DND-41 (cell line): ENCODE measurements around the gene P3H1.
"Not testable (repeated sequence)": the region's sequence is repeated elsewhere in the genome, so short reads cannot be mapped to it uniquely, and the experiment has no call there.

ENCODE experiments used
- ATAC-seq: fragments of 200-7000 bp; cut with Tn5 transposase; 3 replicates; pipeline ENCODE4 v1.9.1; 2021; ENCODE audit warnings: low read depth; ENCODE audit not compliant: insufficient read depth
- DNase-seq: peaks from one replicate; pipeline ENCODE4 v3.0.0-alpha.2; 2020
- H2AFZ ChIP-seq: 2 replicates; pipeline ENCODE4 v1.6.0; 2012; ENCODE audit warnings: low read depth, low read length
- H3K27ac ChIP-seq: 2 replicates; pipeline ENCODE4 v1.5.1; 2012; ENCODE audit warnings: low read length, inconsistent platforms
- H3K27me3 ChIP-seq: fragments of 200-600 bp; sonication (generic); 2 replicates; pipeline ENCODE4 v1.6.0; 2012; ENCODE audit warnings: low read length, mild to moderate bottlenecking, inconsistent platforms; ENCODE audit not compliant: insufficient read depth, poor library complexity
- H3K36me3 ChIP-seq: 2 replicates; pipeline ENCODE4 v1.5.1; 2012; ENCODE audit warnings: low read length, inconsistent platforms; ENCODE audit not compliant: insufficient read depth
- H3K4me1 ChIP-seq: 2 replicates; pipeline ENCODE4 v1.5.1; 2012; ENCODE audit warnings: mild to moderate bottlenecking, low read length; ENCODE audit not compliant: insufficient read depth
- H3K4me2 ChIP-seq: 2 replicates; pipeline ENCODE4 v1.6.0; 2012; ENCODE audit warnings: mild to moderate bottlenecking, moderate library complexity, low read length, inconsistent platforms; ENCODE audit not compliant: insufficient read depth
- H3K4me3 ChIP-seq, 2 experiments: fragments of 200-600 bp in 1 of 2; shearing (Covaris generic) in 1 of 2; 2 replicates each; pipeline ENCODE4 v1.5.1; 2012 to 2016; ENCODE audit warnings: inconsistent platforms in 2 of 2, low read length in 2 of 2, mild to moderate bottlenecking in 2 of 2, low read depth in 1 of 2, moderate library complexity in 1 of 2
- H3K79me2 ChIP-seq: 2 replicates; pipeline ENCODE4 v1.6.0; 2012; ENCODE audit warnings: low read length, inconsistent platforms; ENCODE audit not compliant: insufficient read depth
- H3K9ac ChIP-seq: 2 replicates; pipeline ENCODE4 v1.6.0; 2012; ENCODE audit warnings: low read depth, mild to moderate bottlenecking, inconsistent platforms, low read length, moderate library complexity
- H3K9me3 ChIP-seq: 2 replicates; pipeline ENCODE4 v1.5.1; 2012; ENCODE audit warnings: low read length, moderate library complexity, mild to moderate bottlenecking, inconsistent platforms; ENCODE audit not compliant: insufficient read depth, severe bottlenecking
- H4K20me1 ChIP-seq: 2 replicates; pipeline ENCODE4 v1.6.0; 2012; ENCODE audit warnings: low read length; ENCODE audit not compliant: insufficient read depth
- EZH2 ChIP-seq: IDR thresholded peaks from 3 replicates; pipeline ENCODE4 v1.6.1; 2012; ENCODE audit warnings: borderline replicate concordance, low read depth, mild to moderate bottlenecking, moderate library complexity, low read length, inconsistent platforms; ENCODE audit not compliant: severe bottlenecking
- TF ChIP-seq, protein P1 (sequence below): IDR thresholded peaks from 2 replicates; pipeline ENCODE4 v1.5.1; 2012; ENCODE audit warnings: borderline replicate concordance, low read length, moderate library complexity, mild to moderate bottlenecking; ENCODE audit not compliant: poor library complexity, severe bottlenecking; ENCODE audit errors: extremely low read depth

Gene P3H1

DNA sequence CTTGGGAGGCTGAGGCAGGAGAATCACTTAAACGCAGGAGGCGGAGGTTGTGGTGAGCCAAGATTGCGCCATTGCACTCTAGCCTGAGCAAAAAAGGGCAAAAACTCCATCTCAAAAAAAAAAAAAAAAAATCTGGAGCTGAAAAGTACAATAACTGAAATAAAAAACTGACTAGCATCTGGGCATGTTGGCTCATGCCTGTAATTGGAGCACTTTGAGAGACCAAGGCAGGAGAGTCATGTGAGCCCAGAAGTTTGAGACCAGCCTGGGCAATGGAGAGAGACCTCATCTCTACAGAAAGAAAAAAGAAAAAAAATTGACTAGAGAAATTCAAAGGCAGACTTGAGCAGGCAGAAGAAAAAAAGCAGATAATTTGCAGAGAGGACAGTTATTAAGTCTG is 44.9 kb downstream of the P3H1 start:
- ATAC-seq: no peak
- no peak for DNase-seq
- no peaks in the 10 kb centered on the region for H3K27me3 ChIP-seq
- H3K27ac ChIP-seq: no peak overlapping the region
- H3K9me3 ChIP-seq: no peaks in the 10 kb centered on the region
- no peak for TF ChIP-seq EZH2
- TF ChIP-seq, protein P1, sequence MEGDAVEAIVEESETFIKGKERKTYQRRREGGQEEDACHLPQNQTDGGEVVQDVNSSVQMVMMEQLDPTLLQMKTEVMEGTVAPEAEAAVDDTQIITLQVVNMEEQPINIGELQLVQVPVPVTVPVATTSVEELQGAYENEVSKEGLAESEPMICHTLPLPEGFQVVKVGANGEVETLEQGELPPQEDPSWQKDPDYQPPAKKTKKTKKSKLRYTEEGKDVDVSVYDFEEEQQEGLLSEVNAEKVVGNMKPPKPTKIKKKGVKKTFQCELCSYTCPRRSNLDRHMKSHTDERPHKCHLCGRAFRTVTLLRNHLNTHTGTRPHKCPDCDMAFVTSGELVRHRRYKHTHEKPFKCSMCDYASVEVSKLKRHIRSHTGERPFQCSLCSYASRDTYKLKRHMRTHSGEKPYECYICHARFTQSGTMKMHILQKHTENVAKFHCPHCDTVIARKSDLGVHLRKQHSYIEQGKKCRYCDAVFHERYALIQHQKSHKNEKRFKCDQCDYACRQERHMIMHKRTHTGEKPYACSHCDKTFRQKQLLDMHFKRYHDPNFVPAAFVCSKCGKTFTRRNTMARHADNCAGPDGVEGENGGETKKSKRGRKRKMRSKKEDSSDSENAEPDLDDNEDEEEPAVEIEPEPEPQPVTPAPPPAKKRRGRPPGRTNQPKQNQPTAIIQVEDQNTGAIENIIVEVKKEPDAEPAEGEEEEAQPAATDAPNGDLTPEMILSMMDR: no peak
- H3K36me3 ChIP-seq: peaks cover 19% of the 10 kb centered on the region
- no peaks in the 10 kb centered on the region for H3K79me2 ChIP-seq
- H3K4me2 ChIP-seq: no peak overlapping the region
- no peak overlapping the region for H2AFZ ChIP-seq
- no peaks in the 10 kb centered on the region for H3K4me1 ChIP-seq
- H4K20me1 ChIP-seq: peaks cover 2% of the 10 kb centered on the region; the same call in 1 of the 2 replicates
- no peak overlapping the region for H3K9ac ChIP-seq
- no peak overlapping the region for H3K4me3 ChIP-seq

DNA sequence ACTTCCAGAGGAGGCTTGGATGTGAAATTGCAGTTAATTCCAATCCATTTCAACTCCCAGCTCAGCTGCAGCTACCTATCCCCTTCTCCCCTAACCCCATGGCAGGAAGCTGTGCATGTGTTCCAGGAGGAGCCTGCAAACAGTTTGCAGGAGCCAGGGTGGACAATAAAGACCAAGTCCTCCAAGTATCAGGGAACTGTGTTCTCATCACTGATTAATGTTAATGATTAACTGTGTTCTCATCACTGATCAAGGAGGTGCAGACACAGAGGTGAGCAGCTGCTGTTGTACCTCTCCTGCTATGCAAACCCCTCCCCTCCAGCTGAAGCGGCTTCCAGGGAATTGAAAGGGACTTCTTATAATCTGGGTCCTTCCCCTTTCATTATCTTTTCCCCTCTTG is 46.0 kb downstream of the P3H1 start:
- DNase-seq (no peak), ATAC-seq (no peak)
- TF ChIP-seq EZH2: no peak
- TF ChIP-seq, protein P1: no peak
- no peaks in the 10 kb centered on the region for H3K9me3 ChIP-seq
- H3K4me2 ChIP-seq: no peak overlapping the region
- no peak overlapping the region for H2AFZ ChIP-seq
- no peaks in the 10 kb centered on the region for H3K27me3 ChIP-seq
- H3K4me3 ChIP-seq: no peak overlapping the region
- peaks cover 21% of the 10 kb centered on the region for H3K36me3 ChIP-seq
- no peaks in the 10 kb centered on the region for H3K4me1 ChIP-seq
- H3K27ac ChIP-seq: no peak overlapping the region
- H3K79me2 ChIP-seq: no peaks in the 10 kb centered on the region
- peaks cover 4% of the 10 kb centered on the region; the same call in 1 of the 2 replicates for H4K20me1 ChIP-seq
- no peak overlapping the region for H3K9ac ChIP-seq

DNA sequence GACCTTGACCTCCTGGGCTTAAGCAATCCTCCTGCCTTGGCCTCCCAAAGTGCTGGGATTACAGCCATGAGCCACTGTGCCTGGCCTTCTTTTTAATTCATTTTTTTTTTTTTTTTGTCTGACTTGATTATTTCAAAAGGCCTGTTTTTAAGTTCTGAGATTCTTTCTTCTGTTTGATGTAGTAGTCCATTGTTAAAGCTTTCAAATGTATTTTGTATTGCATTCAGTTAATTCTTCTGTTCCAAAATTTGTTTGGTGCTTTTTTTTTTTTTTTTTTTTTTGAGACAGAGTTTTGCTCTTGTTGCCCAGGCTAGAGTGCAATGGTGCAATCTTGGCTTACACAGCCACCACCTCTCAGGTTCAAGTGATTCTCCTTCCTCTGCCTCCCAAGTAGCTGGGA is 52.4 kb downstream of the P3H1 start:
- not testable (repeated sequence) for H3K4me3 ChIP-seq, ATAC-seq, H2AFZ ChIP-seq, H3K9ac ChIP-seq, DNase-seq, H3K27me3 ChIP-seq, H3K9me3 ChIP-seq, H4K20me1 ChIP-seq, H3K27ac ChIP-seq, H3K4me1 ChIP-seq, H3K4me2 ChIP-seq
- H3K79me2 ChIP-seq: peaks cover 36% of the 10 kb centered on the region
- H3K36me3 ChIP-seq: peaks cover 80% of the 10 kb centered on the region

DNA sequence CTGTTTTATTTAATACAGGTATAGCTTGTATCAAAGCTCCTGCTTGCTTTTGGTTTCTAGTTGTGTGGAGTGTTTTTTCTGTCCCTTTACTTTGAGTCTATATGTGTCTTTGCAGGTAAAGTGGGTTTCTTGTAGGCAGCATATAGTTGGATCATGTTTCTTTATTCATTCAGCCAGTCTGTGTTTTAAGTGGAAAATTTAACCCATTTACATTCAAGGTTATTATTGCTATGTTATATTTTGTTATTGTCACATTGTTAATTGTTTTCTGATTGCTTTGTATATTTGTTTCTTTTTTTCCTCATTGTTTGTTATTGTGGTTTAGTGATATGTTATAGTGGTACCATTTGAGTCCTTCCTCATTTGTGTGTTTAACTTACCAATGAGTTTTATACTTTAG is 53.5 kb downstream of the P3H1 start:
- no peak for DNase-seq
- no peak overlapping the region for H3K4me3 ChIP-seq
- no peak overlapping the region for H3K27ac ChIP-seq
- no peaks in the 10 kb centered on the region for H3K27me3 ChIP-seq
- TF ChIP-seq, protein P1: no peak
- TF ChIP-seq EZH2: no peak
- no peak overlapping the region for H2AFZ ChIP-seq
- H3K9me3 ChIP-seq: peaks cover 5% of the 10 kb centered on the region
- ATAC-seq: no peak
- no peak overlapping the region for H3K9ac ChIP-seq
- H3K4me2 ChIP-seq: no peak overlapping the region
- H3K79me2 ChIP-seq: peaks cover 44% of the 10 kb centered on the region
- H3K36me3 ChIP-seq: peaks cover 81% of the 10 kb centered on the region
- H3K4me1 ChIP-seq: no peaks in the 10 kb centered on the region
- peaks cover 8% of the 10 kb centered on the region; the same call in 1 of the 2 replicates for H4K20me1 ChIP-seq

DNA sequence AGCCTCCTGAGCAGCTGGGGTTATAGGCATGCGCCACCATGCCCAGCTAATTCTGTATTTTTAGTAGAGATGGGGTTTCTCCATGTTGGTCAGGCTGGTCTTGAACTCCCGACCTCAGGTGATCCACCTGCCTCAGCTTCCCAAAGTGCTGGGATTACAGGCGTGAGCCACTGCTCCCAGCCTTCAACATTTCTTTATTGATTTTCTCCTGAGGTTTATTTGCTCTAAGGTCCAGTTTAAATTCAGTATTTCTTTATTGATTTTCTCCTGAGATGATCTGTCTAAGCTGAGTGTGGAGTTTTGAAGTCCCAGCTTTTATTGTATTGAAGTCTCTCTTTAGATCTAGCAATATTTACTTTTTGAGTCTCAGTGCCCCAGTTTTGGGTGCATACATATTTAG is 54.0 kb downstream of the P3H1 start:
- peaks cover 48% of the 10 kb centered on the region for H3K79me2 ChIP-seq
- not testable (repeated sequence) for H3K4me3 ChIP-seq, DNase-seq, H3K27ac ChIP-seq, H3K4me2 ChIP-seq, H2AFZ ChIP-seq, H3K4me1 ChIP-seq, ATAC-seq, H3K9ac ChIP-seq, H3K9me3 ChIP-seq, H3K27me3 ChIP-seq
- H4K20me1 ChIP-seq: peaks cover 11% of the 10 kb centered on the region; the same call in 1 of the 2 replicates
- peaks cover 81% of the 10 kb centered on the region for H3K36me3 ChIP-seq
